ENCODE data around the gene SNX11. TPM values are rescaled to one million over a fixed set of nuclear protein-coding genes. Genes with fewer than 3 reads are reported as not detected.

The SNX11 gene
- total and polyA plus RNA-seq, 2 of the 8 experiments (the other 6 are each of a cell fraction or from before 2014, with no cell fraction given), result 21.1 to 21.4 TPM

DNA sequence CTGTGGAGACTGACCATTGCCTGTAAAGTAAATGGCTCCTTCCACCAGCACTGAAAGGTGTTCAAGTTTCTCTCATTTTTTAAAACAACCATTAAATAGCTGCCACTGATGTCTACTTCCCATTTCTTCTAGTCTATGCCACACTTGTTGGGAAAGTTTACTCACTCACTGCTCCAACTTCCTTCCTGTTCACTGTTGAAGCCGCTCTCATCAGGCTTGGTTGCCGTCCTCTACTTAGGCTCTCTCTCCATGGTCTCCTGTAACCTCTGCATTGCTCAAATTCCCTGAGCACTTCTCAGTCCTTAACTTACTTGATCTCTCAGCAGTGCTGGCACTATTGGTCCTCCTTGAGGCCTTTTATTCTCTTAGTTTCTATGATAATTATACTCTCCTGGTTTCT lies 32.4 kb downstream of the SNX11 start (continued):
- TF ChIP-seq, protein P1, sequence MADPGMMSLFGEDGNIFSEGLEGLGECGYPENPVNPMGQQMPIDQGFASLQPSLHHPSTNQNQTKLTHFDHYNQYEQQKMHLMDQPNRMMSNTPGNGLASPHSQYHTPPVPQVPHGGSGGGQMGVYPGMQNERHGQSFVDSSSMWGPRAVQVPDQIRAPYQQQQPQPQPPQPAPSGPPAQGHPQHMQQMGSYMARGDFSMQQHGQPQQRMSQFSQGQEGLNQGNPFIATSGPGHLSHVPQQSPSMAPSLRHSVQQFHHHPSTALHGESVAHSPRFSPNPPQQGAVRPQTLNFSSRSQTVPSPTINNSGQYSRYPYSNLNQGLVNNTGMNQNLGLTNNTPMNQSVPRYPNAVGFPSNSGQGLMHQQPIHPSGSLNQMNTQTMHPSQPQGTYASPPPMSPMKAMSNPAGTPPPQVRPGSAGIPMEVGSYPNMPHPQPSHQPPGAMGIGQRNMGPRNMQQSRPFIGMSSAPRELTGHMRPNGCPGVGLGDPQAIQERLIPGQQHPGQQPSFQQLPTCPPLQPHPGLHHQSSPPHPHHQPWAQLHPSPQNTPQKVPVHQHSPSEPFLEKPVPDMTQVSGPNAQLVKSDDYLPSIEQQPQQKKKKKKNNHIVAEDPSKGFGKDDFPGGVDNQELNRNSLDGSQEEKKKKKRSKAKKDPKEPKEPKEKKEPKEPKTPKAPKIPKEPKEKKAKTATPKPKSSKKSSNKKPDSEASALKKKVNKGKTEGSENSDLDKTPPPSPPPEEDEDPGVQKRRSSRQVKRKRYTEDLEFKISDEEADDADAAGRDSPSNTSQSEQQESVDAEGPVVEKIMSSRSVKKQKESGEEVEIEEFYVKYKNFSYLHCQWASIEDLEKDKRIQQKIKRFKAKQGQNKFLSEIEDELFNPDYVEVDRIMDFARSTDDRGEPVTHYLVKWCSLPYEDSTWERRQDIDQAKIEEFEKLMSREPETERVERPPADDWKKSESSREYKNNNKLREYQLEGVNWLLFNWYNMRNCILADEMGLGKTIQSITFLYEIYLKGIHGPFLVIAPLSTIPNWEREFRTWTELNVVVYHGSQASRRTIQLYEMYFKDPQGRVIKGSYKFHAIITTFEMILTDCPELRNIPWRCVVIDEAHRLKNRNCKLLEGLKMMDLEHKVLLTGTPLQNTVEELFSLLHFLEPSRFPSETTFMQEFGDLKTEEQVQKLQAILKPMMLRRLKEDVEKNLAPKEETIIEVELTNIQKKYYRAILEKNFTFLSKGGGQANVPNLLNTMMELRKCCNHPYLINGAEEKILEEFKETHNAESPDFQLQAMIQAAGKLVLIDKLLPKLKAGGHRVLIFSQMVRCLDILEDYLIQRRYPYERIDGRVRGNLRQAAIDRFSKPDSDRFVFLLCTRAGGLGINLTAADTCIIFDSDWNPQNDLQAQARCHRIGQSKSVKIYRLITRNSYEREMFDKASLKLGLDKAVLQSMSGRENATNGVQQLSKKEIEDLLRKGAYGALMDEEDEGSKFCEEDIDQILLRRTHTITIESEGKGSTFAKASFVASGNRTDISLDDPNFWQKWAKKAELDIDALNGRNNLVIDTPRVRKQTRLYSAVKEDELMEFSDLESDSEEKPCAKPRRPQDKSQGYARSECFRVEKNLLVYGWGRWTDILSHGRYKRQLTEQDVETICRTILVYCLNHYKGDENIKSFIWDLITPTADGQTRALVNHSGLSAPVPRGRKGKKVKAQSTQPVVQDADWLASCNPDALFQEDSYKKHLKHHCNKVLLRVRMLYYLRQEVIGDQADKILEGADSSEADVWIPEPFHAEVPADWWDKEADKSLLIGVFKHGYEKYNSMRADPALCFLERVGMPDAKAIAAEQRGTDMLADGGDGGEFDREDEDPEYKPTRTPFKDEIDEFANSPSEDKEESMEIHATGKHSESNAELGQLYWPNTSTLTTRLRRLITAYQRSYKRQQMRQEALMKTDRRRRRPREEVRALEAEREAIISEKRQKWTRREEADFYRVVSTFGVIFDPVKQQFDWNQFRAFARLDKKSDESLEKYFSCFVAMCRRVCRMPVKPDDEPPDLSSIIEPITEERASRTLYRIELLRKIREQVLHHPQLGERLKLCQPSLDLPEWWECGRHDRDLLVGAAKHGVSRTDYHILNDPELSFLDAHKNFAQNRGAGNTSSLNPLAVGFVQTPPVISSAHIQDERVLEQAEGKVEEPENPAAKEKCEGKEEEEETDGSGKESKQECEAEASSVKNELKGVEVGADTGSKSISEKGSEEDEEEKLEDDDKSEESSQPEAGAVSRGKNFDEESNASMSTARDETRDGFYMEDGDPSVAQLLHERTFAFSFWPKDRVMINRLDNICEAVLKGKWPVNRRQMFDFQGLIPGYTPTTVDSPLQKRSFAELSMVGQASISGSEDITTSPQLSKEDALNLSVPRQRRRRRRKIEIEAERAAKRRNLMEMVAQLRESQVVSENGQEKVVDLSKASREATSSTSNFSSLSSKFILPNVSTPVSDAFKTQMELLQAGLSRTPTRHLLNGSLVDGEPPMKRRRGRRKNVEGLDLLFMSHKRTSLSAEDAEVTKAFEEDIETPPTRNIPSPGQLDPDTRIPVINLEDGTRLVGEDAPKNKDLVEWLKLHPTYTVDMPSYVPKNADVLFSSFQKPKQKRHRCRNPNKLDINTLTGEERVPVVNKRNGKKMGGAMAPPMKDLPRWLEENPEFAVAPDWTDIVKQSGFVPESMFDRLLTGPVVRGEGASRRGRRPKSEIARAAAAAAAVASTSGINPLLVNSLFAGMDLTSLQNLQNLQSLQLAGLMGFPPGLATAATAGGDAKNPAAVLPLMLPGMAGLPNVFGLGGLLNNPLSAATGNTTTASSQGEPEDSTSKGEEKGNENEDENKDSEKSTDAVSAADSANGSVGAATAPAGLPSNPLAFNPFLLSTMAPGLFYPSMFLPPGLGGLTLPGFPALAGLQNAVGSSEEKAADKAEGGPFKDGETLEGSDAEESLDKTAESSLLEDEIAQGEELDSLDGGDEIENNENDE (IDR thresholded peaks at IDR 0.05; ENCODE audit: insufficient replicate concordance, low read length), result no peak
- TF ChIP-seq CTBP2 (IDR thresholded peaks at IDR 0.05; ENCODE audit: borderline replicate concordance, insufficient read depth, insufficient read length, low read length), result no peak
